Endothelial cell of umbilical vein (primary cell): ENCODE data around the gene FIBCD1. TPM values are rescaled to one million over a fixed set of nuclear protein-coding genes. Genes with fewer than 3 reads are reported as not detected.

ENCODE experiments used
- BruUV-seq: library from RNA; stranded (reverse); fragments of 400-500 nt; replicated peaks from 2 replicates; lab custom pipeline; 2021; lab: Mats Ljungman, UMichigan
- CTCF ChIA-PET: fragments of 300-600, 350-600 bp; sonication (Branson Sonifier 250); formaldehyde crosslinking; loops from one replicate; lab custom pipeline; 2021; ENCODE audit warnings: antibody characterized with exemption, inconsistent platforms; lab: Charles Lee
- POLR2A ChIA-PET: fragments of 300-600, 350-600 bp; sonication (Branson Sonifier 250); formaldehyde crosslinking; loops from one replicate; lab custom pipeline; 2021; ENCODE audit warnings: antibody characterized with exemption, inconsistent platforms; lab: Charles Lee
- DNase-seq: peaks from one replicate; pipeline ENCODE4 v3.0.0-alpha.2; 2011; ENCODE audit warnings: low read depth, low spot score
- FAIRE-seq: peaks from 2 replicates; lab custom pipeline; 2011; peaks lifted over from hg19 to GRCh38; lab: Jason Lieb, UNC
- H2AFZ ChIP-seq: 2 replicates; pipeline ENCODE4 v1.6.0; 2012; ENCODE audit warnings: low read depth, low read length, control low read depth, inconsistent platforms
- H3K27ac ChIP-seq: 2 replicates; pipeline ENCODE4 v1.5.1; 2011; ENCODE audit warnings: low read depth, mild to moderate bottlenecking, control low read depth, low read length, moderate library complexity; ENCODE audit not compliant: insufficient read depth
- H3K27me3 ChIP-seq, 2 experiments: 2 replicates each; pipeline versions ENCODE4 v1.6.0 to v1.6.1; 2011; ENCODE audit warnings: low read length in 2 of 2, mixed read lengths in 1 of 2; ENCODE audit not compliant: control insufficient read depth in 2 of 2, insufficient read depth in 2 of 2
- H3K36me3 ChIP-seq, 2 experiments: 2 replicates in 1 of 2; 3 replicates in 1 of 2; pipeline ENCODE4 v1.5.1; 2011; ENCODE audit warnings: low read length in 2 of 2, mild to moderate bottlenecking in 1 of 2, moderate library complexity in 1 of 2; ENCODE audit not compliant: control insufficient read depth in 2 of 2, insufficient read depth in 2 of 2; ENCODE audit errors: extremely low read depth in 1 of 2
- H3K4me1 ChIP-seq: 3 replicates; pipeline ENCODE4 v1.5.1; 2011; ENCODE audit warnings: mild to moderate bottlenecking, low read length; ENCODE audit not compliant: control insufficient read depth, insufficient read depth; ENCODE audit errors: extremely low read depth
- H3K4me2 ChIP-seq: 2 replicates; pipeline ENCODE4 v1.6.1; 2011; ENCODE audit warnings: low read length, control low read depth, mixed read lengths; ENCODE audit not compliant: insufficient read depth
- H3K4me3 ChIP-seq, 3 experiments: fragments of 200-600 bp in 1 of 3; sonication (generic), shearing (Covaris generic) in 1 of 3; replicated peaks in 1 of 3; 2 replicates each; pipeline ENCODE4 v1.5.1; 2011 to 2016; ENCODE audit warnings: control low read depth in 3 of 3, low read length in 3 of 3, mild to moderate bottlenecking in 2 of 3, inconsistent platforms in 1 of 3, low read depth in 1 of 3, moderate library complexity in 1 of 3; ENCODE audit not compliant: insufficient read depth in 1 of 3
- H3K79me2 ChIP-seq: 2 replicates; pipeline ENCODE4 v1.6.0; 2012; ENCODE audit warnings: low read length, inconsistent platforms; ENCODE audit not compliant: control insufficient read depth, insufficient read depth
- H3K9ac ChIP-seq: replicated peaks from 2 replicates; pipeline ENCODE3; 2011; ENCODE audit warnings: low read length, control low read depth; ENCODE audit not compliant: insufficient read depth; ENCODE audit errors: extremely low read depth
- H3K9me1 ChIP-seq: replicated peaks from 3 replicates; pipeline ENCODE4 v1.6.0; 2011; ENCODE audit warnings: mild to moderate bottlenecking, low read length; ENCODE audit not compliant: control insufficient read depth, insufficient read depth; ENCODE audit errors: extremely low read depth
- H3K9me3 ChIP-seq: replicated peaks from 2 replicates; pipeline ENCODE4 v1.5.1; 2012; ENCODE audit warnings: low read length, inconsistent platforms; ENCODE audit not compliant: control insufficient read depth, insufficient read depth
- H4K20me1 ChIP-seq: replicated peaks from 2 replicates; pipeline ENCODE3; 2011; ENCODE audit warnings: mild to moderate bottlenecking, low read length; ENCODE audit not compliant: control insufficient read depth, insufficient read depth; ENCODE audit errors: extremely low read depth
- CTCF ChIP-seq, 2 donors: IDR thresholded peaks; 1 replicate in 1 of 2; 2 replicates in 1 of 2; pipeline ENCODE4 v1.5.1; 2011; ENCODE audit warnings: low read length in 2 of 2, mild to moderate bottlenecking in 2 of 2, moderate library complexity in 2 of 2, control low read depth in 1 of 2, inconsistent platforms in 1 of 2, low read depth in 1 of 2; ENCODE audit not compliant: insufficient read depth in 1 of 2; ENCODE audit errors: extremely low read depth in 1 of 2
- EZH2 ChIP-seq: IDR thresholded peaks from 2 replicates; pipeline ENCODE4 v1.6.1; 2012; ENCODE audit warnings: borderline replicate concordance, low read depth, mild to moderate bottlenecking, moderate library complexity, low read length, inconsistent platforms; ENCODE audit not compliant: severe bottlenecking
- FOS ChIP-seq: IDR thresholded peaks from 2 replicates; pipeline ENCODE4 v1.6.1; 2011; ENCODE audit warnings: mild to moderate bottlenecking, low read length, moderate library complexity, borderline replicate concordance; ENCODE audit not compliant: insufficient read depth
- GATA2 ChIP-seq: IDR thresholded peaks from 2 replicates; pipeline ENCODE4 v1.7.0; 2011; ENCODE audit warnings: low read depth, mild to moderate bottlenecking, moderate library complexity, mixed read lengths, low read length; ENCODE audit not compliant: insufficient read length, insufficient read depth
- JUN ChIP-seq: IDR thresholded peaks from 2 replicates; pipeline ENCODE4 v1.6.1; 2011; ENCODE audit warnings: borderline replicate concordance, low read depth; ENCODE audit not compliant: insufficient read length, insufficient read depth
- MYC ChIP-seq: IDR thresholded peaks from one replicate; pipeline ENCODE4 v1.6.1; 2011; ENCODE audit warnings: mild to moderate bottlenecking, low read depth, low read length
- POLR2A ChIP-seq: IDR thresholded peaks from 2 replicates; pipeline ENCODE4 v1.6.1; 2012; ENCODE audit warnings: low read depth, mild to moderate bottlenecking, control low read depth, low read length
- POLR2AphosphoS5 ChIP-seq: IDR thresholded peaks from 2 replicates; pipeline ENCODE4 v1.6.1; 2012; ENCODE audit warnings: low read depth, mild to moderate bottlenecking, control low read depth, low read length, moderate library complexity; ENCODE audit not compliant: insufficient read depth
- dilution Hi-C: fragments of 300-500 bp; cut with MboI; formaldehyde crosslinking; loops from one replicate; pipeline ENCODE4 v1.15.0; 2019; ENCODE audit warnings: low sequenced_read_pairs; ENCODE audit not compliant: extremely low pct_ligation_motif_present
- intact Hi-C: fragments of 100-400 bp; cut with micrococcal nuclease; formaldehyde crosslinking; loops from one replicate; pipeline ENCODE4 v1.10.0; 2022
- polyA plus RNA-seq, 4 experiments: library from polyadenylated mRNA; depleted of rRNA in 3 of 4; stranded (reverse) in 3 of 4; unstranded in 1 of 4; fragments of >200 nt; gene quantifications; 2 replicates each; pipeline versions ENCODE4 v1.2.1 to v1.2.3, GENCODE V29; 2011 to 2012; ENCODE audit warnings: missing spikeins in 1 of 4
- total RNA-seq: library from RNA; stranded (reverse); gene quantifications from 2 replicates; pipeline ENCODE4 v1.2.3, GENCODE V29; 2021
- TF ChIP-seq, protein P1 (sequence below): IDR thresholded peaks from 2 replicates; pipeline ENCODE4 v1.6.1; 2011; ENCODE audit not compliant: insufficient read depth, insufficient read length

The FIBCD1 gene
- total and polyA plus RNA-seq, 2 donors (not counting 3 experiments of a cell fraction or from before 2014, with no cell fraction given): 0.14 TPM; not detected in 1

DNA sequence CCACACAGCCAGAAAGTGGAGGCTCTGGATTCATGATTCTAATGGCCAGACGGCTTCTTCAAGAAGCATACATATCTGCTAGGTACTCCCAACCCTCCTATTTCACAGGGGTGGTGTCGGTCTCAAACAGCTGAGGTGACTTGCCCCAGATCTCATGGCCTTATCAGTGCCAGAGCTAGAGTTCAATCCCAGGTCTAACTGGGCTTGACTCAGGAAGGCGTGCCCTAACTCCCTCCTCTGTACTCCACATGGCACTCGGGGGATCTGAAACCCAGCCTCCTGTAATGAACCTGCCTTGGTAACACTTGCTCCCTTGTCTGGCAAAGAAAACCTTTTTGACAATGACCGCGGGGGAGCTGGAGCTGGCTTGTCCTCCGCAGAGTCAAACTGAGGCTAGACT is 44.5 kb downstream of the FIBCD1 start:
- intact Hi-C loops: loop anchor here (2.0 to 5.0 kb wide), 2 partner anchors 46 to 153 kb away; no protein-coding TSS in a partner anchor

More for the DNA sequence above, 44.5 kb downstream of the FIBCD1 start:
- no TSS peak for BruUV-seq
- Histone ChIP-seq H3K36me3 (peaks cover 5 to 20% of the 10 kb centered on the region in 2 experiments), H3K79me2 (no peaks in the 10 kb centered on the region), H3K4me2 (no peak overlapping the region), H3K4me3 (no peak overlapping the region), H3K9me1 (no peaks in the 10 kb centered on the region), H3K27me3 (no peaks in the 10 kb centered on the region), H3K27ac (no peak overlapping the region), H2AFZ (no peak overlapping the region), H3K9ac (no peak overlapping the region), H3K9me3 (no peaks in the 10 kb centered on the region), H3K4me1 (no peaks in the 10 kb centered on the region), H4K20me1 (no peaks in the 10 kb centered on the region)
- CTCF ChIA-PET: interaction anchor here (1.2 to 4.4 kb wide), 4 partner anchors 104 to 194 kb away, joined by 3 to 46 read pairs (median 15); no protein-coding TSS in a partner anchor
- POLR2A ChIA-PET: no interaction called here
- DNase-seq (no peak), FAIRE-seq (no peak)
- dilution Hi-C loops: no loop called here
- no peak for TF ChIP-seq GATA2
- no peak for TF ChIP-seq POLR2A
- no peak for TF ChIP-seq MYC
- TF ChIP-seq POLR2AphosphoS5: no peak
- TF ChIP-seq, protein P1, sequence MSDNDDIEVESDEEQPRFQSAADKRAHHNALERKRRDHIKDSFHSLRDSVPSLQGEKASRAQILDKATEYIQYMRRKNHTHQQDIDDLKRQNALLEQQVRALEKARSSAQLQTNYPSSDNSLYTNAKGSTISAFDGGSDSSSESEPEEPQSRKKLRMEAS: no peak
- TF ChIP-seq JUN: no peak
- no peak for TF ChIP-seq EZH2
- no peak for TF ChIP-seq CTCF (IDR thresholded peaks at IDR 0.05; ENCODE audit: extremely low read depth in 1 of 2, insufficient read depth in 1 of 2, low read depth in 1 of 2, low read length in 2 of 2)
- TF ChIP-seq FOS: no peak
